ENCODE measurements around the gene PDGFA.

PDGFA gene

GRCh38 chr7:503575-504111 lies 16.0 kb downstream of the PDGFA start:
- DNase-seq (ENCODE audit: low read depth), result no peak

DNA sequence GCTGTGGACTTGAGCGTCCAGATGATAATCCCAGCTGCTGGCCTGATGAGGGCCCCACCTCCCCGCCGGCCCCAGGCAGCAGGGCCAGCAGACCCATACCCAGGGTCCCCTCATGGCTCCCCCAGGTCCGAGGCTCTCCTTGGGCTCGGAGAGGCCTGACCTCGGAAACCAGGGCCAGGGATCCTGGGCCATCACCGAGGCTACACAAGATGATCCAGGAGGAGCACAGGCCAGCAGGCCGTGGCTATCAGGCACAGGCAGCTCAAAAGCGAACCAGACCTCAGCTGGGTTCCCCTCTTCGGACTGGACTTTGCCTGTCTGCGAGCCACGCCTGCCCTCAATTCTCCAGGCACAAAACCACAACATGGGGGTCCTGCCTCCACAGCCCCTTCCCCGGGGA lies 17.4 kb downstream of the PDGFA start:
- DNase-seq (ENCODE audit: low read depth), result no peak

GRCh38 chr7:501526-501925 lies 18.1 kb downstream of the PDGFA start:
- no peak for DNase-seq (ENCODE audit: low read depth)

DNA sequence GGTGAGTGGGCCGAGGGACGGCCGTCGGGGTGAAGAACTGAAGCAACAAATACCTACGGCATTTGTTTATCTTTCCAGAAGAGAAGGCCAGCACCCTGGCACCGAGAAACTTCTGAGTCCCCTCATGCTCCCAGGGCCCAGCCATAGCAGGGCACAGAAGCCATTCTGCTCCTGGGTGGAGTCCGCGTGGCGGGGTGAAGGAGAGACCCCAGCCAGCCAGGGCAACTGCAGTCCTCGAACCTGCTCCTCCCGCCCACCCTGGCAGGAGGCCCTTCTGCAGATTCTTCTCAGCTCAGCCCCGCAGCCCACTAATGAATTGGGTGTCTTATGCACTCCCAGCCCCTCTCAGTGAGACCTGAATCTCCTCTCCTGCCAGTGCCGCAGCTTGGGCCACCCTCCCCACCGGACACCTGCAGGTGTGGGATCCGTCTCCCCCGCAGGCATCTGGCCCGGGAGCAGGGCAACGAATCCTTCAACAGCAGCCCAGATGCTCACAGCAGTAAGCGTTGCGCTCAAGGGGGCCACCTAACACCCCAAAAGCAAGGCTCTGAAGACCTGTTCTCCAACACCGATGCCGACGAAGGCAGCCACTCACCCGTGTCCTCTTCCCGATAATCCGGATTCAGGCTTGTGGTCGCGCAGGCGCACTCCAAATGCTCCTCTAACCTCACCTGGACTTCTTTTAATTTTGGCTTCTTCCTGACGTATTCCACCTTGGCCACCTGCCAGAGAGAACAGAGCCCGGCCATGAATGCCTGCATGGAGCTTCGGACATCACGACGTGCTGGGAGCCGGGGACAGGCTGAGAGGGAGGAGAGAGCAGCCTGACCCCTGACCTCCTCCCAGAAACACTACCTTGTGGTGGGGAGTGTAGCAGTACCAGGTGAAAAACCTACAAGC lies 18.9 kb downstream of the PDGFA start:
- DNase-seq (ENCODE audit: low read depth), result no peak

GRCh38 chr7:499853-500485 lies 19.7 kb downstream of the PDGFA start:
- no peak for DNase-seq (ENCODE audit: low read depth)

DNA sequence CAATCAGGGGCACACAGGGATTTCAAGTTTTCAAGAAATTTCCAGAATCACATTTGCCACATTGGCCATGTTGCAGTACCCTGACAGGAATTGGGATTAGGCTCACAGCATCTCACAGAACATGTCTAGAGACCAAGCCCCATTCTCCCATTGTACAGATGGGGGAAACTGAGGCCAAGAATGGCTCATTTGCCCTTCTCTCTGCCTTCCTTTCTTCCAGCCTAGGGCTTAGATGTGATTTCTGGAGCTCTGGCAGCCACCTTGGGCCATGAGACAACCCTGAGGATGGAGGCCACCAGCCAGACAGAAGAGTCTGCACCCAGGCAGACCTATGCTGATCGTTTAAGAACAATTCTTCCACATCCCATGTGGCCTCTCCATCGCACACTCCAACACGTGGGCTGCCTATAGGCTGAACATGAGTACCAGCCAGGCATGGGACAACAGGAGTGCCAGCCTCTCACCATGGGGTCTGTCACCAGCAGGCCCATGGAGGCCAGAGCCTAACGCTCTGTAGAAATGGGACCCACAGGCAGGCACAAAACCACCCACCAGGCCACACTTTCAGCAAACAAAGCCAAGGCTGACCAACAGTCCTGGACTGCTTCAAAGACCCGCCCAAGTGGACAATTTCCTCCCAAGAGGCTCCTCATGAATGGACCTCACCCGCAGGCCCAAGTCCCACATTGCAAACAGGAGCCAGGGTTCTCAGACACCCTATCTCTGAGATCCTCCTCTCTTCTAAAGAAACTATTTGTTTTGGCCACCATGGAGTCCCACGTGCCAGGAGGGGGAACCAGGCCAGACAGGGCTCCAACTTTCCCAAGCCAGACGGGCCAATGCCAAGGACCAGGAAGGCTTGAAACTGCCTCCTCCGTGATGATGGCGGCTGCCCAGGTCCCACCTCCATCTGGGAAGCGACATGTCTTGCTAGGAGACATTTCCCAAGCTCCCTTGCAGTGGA lies 20.7 kb downstream of the PDGFA start:
- no peak for DNase-seq (ENCODE audit: low read depth)

GRCh38 chr7:497946-498655 lies 21.5 kb downstream of the PDGFA start:
- no peak for DNase-seq (ENCODE audit: low read depth)

- DNase-seq (ENCODE audit: low read depth), result no peak
Measured at GRCh38 chr7:497346-497745, 22.3 kb downstream of the PDGFA start.

GRCh38 chr7:496528-497295 lies 22.9 kb downstream of the PDGFA start:
- DNase-seq (ENCODE audit: low read depth), result no peak

GRCh38 chr7:495761-496321 lies 23.8 kb downstream of the PDGFA start:
- no peak for DNase-seq (ENCODE audit: low read depth)

GRCh38 chr7:495326-495725 lies 24.3 kb downstream of the PDGFA start:
- DNase-seq (ENCODE audit: low read depth), result no peak

DNA sequence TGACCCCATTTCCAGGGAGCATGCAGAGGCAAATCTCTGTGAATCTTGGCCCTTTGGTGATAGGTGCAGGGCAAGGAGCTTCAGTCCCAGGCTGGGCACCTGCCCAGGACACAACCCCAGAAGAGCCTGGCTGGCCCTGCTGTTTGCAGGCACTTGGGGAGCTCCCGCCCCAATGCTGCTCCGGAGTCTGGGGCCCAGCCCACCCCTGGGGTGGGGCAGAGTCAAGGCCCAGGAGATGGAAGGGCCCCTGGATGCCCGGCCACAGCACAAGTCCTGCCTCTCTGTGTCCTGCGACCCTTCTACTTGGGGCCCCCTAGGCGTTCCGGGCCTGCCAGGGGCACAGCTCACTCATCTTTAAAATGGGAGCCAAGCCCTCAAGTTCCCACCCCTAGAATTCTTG lies 24.7 kb downstream of the PDGFA start:
- no peak for DNase-seq (ENCODE audit: low read depth)

DNA sequence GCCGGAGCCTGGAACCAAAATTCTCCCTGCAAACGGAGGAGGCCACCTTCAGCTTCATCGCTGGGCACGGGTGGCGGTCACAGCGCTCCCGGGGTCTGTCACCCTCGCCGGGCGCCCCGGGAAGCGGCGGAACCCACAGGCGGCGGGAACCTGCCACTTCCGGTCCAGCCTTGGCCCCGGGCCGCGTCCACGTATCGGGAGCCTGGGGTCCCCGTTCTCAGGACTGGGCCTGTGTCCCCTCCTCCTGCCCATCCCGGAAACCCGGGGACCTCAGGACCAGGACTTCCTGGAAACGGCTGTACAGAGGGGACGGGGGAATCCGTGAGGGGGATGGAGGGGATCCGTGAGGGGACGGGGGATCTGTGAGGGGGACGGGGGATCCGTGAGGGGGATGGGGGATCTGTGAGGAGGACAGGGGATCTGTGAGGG lies 25.4 kb downstream of the PDGFA start:
- no peak for DNase-seq (ENCODE audit: low read depth)

GRCh38 chr7:493661-494251 lies 25.9 kb downstream of the PDGFA start:
- no peak for DNase-seq (ENCODE audit: low read depth)

DNA sequence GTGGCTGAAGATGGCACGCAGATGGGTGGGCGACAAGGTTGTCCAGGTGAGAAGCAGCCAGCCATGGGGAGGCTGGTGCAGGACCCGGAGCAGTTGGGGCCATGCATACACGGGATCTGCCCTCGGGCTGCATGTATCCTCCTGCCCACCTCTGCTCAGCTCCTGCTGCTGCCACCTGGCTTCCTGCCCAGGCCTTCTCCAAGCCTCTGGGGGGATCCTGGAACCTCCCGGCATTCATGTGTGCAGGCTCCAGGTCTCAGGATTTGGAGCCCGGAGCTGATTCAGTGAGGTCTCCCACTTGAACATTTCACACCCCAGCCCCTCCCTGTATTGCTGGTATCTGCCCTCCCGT lies 27.0 kb downstream of the PDGFA start:
- DNase-seq (ENCODE audit: low read depth), result no peak

- DNase-seq (ENCODE audit: low read depth), result no peak
Measured at GRCh38 chr7:491958-492713, 27.5 kb downstream of the PDGFA start.

GRCh38 chr7:491292-491957 lies 28.2 kb downstream of the PDGFA start:
- no peak for DNase-seq (ENCODE audit: low read depth)

DNA sequence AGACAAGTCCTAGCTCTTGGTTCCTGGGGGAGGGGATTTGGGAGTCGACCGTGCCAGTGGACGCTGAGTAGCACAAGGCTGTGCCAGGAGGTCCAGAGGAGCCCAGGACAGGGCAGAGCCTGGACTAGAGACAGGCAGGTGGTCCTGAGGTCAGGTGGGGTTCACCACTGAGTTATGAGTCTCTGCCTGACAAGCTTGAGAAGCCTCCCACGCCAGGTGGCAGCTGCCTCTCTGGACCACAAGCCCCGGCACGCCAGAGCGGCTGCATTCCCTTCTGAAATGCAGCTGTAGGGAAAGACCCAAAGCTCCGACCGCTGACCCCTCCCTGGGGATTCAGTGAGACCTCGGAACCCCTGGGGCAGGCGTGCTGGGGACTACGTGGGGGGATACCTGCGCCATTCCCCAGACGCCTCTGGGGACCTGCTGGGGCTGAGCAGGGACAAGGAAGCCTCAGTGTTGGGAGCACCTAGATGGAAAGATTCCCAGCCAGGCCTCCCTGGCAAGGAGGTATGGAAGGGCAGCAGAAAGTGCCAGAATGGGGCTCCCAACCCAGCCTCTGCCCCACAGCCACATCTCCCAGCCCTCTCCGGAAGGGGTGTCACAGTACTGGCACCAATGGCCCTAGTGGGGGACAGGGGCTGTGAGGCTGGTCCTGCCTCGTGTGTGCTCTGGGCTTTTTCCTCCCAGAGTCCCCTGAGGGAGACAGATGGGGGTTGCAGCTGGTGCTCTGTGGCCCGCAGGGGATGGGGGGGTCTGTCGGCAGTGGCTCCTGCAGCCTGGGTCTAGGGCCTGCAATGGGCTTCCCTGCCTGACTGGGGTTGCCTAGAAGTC lies 29.0 kb downstream of the PDGFA start:
- DNase-seq (ENCODE audit: low read depth), result no peak
